H1 (cell line): ENCODE measurements around the gene RXFP4. TPM values are rescaled to one million over a fixed set of nuclear protein-coding genes. Genes with fewer than 3 reads are reported as not detected.

Experiments
- ATF3 ChIP-seq: IDR thresholded peaks from 2 replicates; pipeline ENCODE4 v1.6.1; 2011; ENCODE audit warnings: low read depth, mild to moderate bottlenecking, low read length; ENCODE audit not compliant: insufficient read depth
- CTCF ChIP-seq, 3 experiments: IDR thresholded peaks; 1 replicate in 2 of 3; 2 replicates in 1 of 3; pipeline versions ENCODE4 v1.5.1 to v1.6.1; 2011; ENCODE audit warnings: low read length in 3 of 3, mild to moderate bottlenecking in 3 of 3, inconsistent platforms in 2 of 3, low read depth in 1 of 3, moderate library complexity in 1 of 3; ENCODE audit not compliant: insufficient read depth in 1 of 3; ENCODE audit errors: control extremely low read depth in 1 of 3
- KDM1A ChIP-seq: fragments of 200-600, 300-600 bp; sonication (generic); IDR thresholded peaks from 2 replicates; pipeline ENCODE4 v1.7.1; 2016; ENCODE audit warnings: mild to moderate bottlenecking, low read length, borderline replicate concordance
- RBBP5 ChIP-seq: IDR thresholded peaks from 2 replicates; pipeline ENCODE4 v1.7.1; 2012; ENCODE audit warnings: low read depth, mild to moderate bottlenecking, inconsistent platforms, low read length, moderate library complexity, borderline replicate concordance
- RFX5 ChIP-seq: IDR thresholded peaks from 2 replicates; pipeline ENCODE4 v1.6.1; 2011; ENCODE audit warnings: low read depth, low read length, improper control_type of control experiment, borderline replicate concordance
- RNF2 ChIP-seq: fragments of 200-900, 300-1000 bp; sonication (generic); IDR thresholded peaks from 2 replicates; pipeline ENCODE4 v1.7.1; 2016; ENCODE audit warnings: borderline replicate concordance, low read depth, mild to moderate bottlenecking, antibody characterized with exemption, low read length; ENCODE audit not compliant: poor library complexity, severe bottlenecking; ENCODE audit errors: missing control alignments
- SRF ChIP-seq: IDR thresholded peaks from 2 replicates; pipeline ENCODE4 v1.6.1; 2011; ENCODE audit warnings: mild to moderate bottlenecking, low read depth, low read length, moderate library complexity
- YY1 ChIP-seq: IDR thresholded peaks from 2 replicates; pipeline ENCODE4 v1.6.1; 2011; ENCODE audit warnings: low read depth, mild to moderate bottlenecking, low read length
- polyA plus RNA-seq, 7 experiments: library from polyadenylated mRNA; depleted of rRNA in 3 of 7; stranded (reverse) in 5 of 7; unstranded in 2 of 7; fragments of >200 nt in 5 of 7; fragments of 200-250 nt in 2 of 7; gene quantifications; 1 replicate in 5 of 7; 2 replicates in 1 of 7; 4 replicates in 1 of 7; pipeline versions ENCODE4 v1.2.1 to v1.2.3, GENCODE V29; 2011 to 2013; ENCODE audit warnings: missing spikeins in 2 of 7, mixed read lengths in 2 of 7
- total RNA-seq: library from RNA; stranded (reverse); fragmentation: NEBNext Ultra II Directional; extraction: Animal tissue kit (Norgen Biotek cat#: 25700); gene quantifications from 2 replicates; pipeline ENCODE4 v1.2.1, GENCODE V29; 2021

The RXFP4 gene
- total and polyA plus RNA-seq, 2 of the 8 experiments (the other 6 are each of a cell fraction or from before 2014, with no cell fraction given) = not detected

GRCh38 chr1:155932487-155932886 is 9.0 kb upstream of the RXFP4 start (continued):
- TF ChIP-seq CTCF (IDR thresholded peaks at IDR 0.05; ENCODE audit: control extremely low read depth in 1 of 3, insufficient read depth in 1 of 3, low read depth in 1 of 3, low read length in 3 of 3) (no peak), ATF3 (no peak), KDM1A (no peak), SRF (no peak), RNF2 (no peak), RFX5 (no peak), RBBP5 (no peak), YY1 (no peak)
- TF ChIP-seq, all 59 proteins: peak for 0
